T follicular helper cell (primary cell): ENCODE results near the gene RBM43.
"Not testable (repeated sequence)": the region's sequence is repeated elsewhere in the genome, so short reads cannot be mapped to it uniquely, and the experiment has no call there.

Source experiments
- DNase-seq: peaks from one replicate; pipeline ENCODE4 v3.0.0-alpha.2; 2020; ENCODE audit warnings: low read depth

RBM43 gene

DNA sequence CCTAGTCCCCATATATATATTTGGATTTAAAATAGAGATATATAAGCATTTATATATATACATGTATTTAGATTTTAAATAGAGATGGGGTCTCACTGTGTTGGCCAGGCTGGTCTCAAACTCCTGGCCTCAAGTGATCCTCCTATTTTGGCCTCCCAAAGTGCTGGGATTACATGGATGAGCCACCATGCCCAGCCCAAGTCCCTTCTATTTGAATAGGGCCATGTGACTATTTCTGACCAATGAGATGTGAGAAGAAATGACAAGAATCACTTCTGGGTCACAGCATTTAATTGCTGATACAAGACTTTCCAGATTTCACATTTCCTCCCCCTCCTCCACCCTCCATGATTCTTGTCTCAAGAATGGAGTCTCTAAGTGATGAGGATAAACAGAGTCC, 6.4 kb upstream of the RBM43 start:
- no peak for DNase-seq

DNA sequence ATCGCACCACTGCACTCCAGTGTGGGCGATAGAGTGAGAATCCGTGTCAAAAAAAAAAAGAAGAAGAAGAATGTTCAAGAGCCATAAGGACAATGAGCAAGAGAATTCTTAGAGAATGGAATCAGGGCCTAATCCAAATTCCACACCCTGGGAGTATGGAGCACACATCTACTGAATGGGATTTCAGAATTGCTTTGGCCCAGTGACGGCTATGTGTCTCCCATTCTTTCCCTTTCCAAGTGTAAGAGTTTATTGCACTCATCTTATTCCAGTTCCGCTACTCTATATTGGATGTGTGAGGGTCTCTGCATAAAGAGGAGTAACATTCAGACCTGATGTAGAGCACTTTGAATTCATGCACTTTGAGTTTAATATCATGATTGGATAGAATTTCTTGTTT, 5.9 kb upstream of the RBM43 start:
- no peak for DNase-seq

GRCh38 chr2:151265991-151266390, 4.3 kb upstream of the RBM43 start:
- DNase-seq: no peak

GRCh38 chr2:151264157-151264825, 2.6 kb upstream of the RBM43 start:
- no peak for DNase-seq

GRCh38 chr2:151262629-151263028, 966 bp upstream of the RBM43 start:
- DNase-seq: no peak

- DNase-seq: no peak
Observed at GRCh38 chr2:151261977-151262291, 271 bp upstream of the RBM43 start.

- no peak for DNase-seq
Observed at GRCh38 chr2:151260573-151261230, 961 bp downstream of the RBM43 start.

- DNase-seq: no peak
Observed at GRCh38 chr2:151258121-151258520, 3.5 kb downstream of the RBM43 start.

GRCh38 chr2:151252646-151253045, 9.0 kb downstream of the RBM43 start:
- DNase-seq: no peak

GRCh38 chr2:151251012-151251411, 10.7 kb downstream of the RBM43 start:
- no peak for DNase-seq

DNA sequence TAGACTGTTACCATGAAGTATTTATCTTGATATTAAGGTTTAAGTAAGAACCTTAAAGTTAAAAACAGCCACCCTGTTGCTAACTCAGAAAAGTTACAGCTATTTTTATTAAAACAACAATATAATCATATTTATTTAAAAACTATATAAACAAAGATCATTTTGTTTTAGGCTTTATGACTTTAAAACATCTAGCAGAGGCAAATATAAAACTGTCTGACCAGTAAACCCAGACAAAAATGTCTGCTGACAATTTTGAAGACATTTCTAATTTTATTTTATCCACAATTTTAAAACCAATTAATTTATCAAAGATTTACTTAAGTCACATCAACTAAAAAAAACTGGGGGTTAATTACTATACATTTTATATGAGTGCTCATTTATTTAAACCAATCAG, 14.2 kb downstream of the RBM43 start:
- no peak for DNase-seq

DNA sequence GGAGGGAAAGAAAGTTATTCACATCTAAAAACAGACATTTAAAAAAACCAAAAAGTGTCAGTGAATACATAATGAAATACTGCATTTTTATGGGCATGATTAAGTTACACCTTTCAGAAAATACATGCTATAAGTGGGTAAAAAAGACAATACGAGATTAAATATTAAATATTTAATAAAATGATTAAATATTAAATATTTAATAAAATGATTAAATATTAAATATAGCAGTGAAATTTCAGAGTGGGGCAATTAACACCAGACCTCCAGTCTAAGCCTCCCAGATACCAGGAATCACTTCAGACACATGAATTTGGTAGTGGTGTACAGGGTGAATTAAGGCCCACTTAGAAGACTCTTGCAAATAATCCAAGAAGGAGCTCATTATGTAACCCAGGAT, 15.5 kb downstream of the RBM43 start:
- DNase-seq: no peak

DNA sequence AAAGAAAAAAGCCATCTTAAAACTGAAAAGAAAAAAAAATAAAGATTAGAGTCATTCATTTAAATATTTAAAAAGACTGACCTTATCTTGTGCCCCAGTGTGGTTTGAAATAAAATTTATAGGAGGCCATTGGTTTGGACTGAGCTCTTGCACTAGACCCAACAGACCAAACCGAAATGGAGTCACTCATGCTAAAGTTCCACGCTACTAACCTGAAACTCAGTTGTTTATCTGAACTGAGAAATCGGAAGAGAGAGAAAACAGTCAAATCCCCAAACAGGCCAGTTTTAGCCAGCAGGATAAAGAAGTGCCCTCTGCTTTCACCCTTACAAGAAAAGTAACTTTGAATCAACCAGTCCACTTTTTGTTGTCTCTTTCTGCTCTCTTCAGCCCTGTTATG, 18.2 kb downstream of the RBM43 start:
- DNase-seq: no peak

DNA sequence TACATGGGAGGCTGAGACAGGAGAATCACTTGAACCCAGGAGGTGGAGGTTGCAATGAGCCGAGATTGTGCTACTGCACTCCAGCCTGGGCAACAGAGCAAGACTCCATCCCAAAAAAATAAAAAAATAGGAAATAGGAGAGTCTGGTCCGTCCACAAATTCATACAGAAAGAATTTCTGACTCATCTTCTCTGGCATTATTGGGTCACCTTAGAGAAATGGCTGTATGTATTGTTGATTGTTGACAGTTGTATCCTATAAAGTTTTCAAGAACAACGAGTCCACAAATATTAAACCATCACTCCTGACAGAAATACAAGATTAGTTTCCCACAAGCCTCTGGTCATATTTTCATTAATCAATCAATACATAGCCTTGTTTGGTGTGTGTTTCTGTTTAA, 20.4 kb downstream of the RBM43 start:
- no peak for DNase-seq

- DNase-seq: no peak
Observed at GRCh38 chr2:151240433-151240832, 21.2 kb downstream of the RBM43 start.

GRCh38 chr2:151239624-151240023, 22.0 kb downstream of the RBM43 start:
- no peak for DNase-seq

DNA sequence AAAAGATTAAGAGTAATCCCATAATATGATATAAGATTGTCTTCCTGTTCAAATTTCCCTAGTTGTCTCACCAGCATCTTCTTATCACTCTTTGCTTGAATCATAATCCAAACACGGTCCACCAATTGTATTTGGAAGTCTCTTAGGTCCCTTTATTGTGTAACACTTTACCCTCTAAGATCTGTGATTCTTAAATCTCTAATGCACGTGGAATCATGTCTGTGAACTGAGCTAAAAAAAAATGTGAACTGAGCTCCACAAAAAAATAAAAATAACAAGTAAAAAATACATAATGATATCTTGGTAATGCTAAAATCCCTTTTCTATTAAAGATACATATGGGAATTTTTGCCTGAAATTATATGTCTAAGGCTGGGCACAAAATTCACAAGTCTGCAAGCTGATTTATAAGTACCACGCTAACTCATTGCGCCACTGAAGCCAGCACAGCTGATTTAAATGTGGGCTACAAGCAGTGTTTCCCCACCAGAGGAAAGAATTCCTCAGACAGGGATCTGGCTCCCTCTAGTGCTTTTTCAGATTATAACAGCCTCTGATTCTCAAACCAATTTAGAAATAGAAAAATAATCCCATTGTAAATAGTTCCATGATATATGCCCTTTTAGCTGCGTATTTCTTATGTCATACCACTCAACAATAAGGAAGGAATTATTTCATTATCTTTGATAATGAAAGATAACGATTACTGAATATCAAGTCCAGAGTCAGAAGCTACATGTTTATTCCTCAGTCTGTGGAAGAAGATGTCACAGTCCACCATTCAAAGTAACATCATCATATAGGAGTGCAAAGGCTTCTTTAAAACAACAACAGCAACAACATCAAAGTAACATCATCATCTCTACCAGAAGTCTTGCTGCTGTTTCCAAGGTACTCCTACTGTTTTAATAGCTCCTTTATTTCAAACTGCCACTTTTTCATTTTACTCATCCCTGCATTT, 22.9 kb downstream of the RBM43 start:
- DNase-seq: peak; percentile 5

DNA sequence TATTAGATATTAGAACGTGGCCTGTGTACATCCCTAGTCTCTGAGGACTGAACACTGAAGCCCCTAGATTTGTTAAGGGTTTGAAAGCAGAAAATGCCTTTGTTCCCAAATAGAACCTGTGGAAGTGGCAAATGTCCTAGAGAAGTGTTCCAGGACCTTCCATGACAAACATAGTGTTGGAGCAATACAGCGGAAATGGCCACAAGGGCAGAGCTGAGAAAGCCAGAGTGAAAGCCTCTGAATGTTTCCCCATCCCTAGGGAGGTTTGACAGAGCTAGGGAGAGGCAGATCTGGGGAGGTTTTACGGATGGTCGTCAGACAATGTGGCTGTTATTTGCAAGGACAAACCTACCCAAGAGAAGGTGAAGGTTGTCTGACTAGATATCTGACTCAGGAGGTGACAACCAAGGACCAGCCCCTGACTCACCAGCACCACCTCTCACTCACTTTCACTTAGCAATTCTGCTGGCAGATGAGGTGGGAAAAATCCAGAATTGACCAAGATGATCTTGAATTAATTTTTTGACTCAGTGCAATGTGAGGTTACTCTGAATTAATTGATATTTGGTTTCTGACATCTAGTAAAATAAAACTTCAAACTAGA, 24.1 kb downstream of the RBM43 start:
- DNase-seq: no peak

GRCh38 chr2:151233760-151234159, 27.9 kb downstream of the RBM43 start:
- not testable (repeated sequence) for DNase-seq

GRCh38 chr2:151233288-151233687, 28.4 kb downstream of the RBM43 start:
- not testable (repeated sequence) for DNase-seq

DNA sequence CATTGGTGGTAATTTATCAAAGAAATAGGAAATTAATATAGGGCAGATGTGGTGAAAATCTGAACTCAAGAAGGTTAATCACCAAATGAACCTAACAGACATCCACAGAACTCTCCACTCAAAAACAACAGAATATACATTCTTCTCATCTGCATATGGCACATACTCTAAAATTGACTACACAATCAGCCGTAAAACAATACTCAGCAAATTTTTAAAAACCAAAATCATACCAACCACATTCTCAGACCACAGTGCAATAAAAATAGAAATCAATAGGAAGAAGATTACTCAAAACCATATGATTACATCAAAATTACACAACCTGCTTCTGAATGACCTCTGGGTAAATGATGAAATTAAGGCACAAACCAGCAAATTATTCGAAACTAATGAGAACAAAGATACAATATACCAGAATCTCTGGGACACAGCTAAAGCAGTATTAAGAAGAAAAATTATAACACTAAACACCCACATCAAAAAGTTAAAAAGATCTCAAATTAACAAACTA, 31.0 kb downstream of the RBM43 start:
- DNase-seq: no peak

DNA sequence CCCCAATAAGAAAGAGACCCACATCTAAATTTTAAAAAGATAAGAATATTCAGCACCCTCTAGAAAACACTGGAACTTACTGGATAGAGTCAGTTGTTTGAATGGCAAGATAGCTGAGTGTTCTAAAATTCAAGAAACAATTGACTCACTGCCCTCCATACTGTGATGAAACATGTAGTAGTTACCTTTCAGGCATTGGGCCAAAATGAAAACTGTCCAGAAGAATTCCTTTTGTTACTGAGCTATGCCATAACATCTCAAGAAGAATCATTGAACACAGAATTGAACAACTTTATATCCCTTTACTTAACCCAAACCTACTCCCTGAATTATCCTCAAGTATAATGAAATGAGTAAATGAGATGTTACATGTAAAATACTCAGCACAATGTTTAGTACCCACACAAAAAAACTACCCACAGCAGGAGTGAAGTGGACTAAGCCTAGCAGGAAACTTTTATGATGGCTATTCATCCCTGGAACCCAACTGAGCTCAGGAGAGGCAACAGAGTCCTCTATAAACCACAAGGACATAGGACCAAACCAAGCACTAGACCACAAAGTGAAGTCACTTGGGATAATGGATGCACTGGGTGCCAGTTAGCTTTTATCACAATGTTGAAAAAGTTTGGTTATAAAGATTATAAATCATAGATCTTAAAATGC, 32.7 kb downstream of the RBM43 start:
- no peak for DNase-seq
